Neutrophil (primary cell): ENCODE data around the gene SIN3B.

Experiments
- H3K27ac ChIP-seq: fragments of 200-600 bp; sonication (generic); 2 replicates; pipeline ENCODE4 v1.5.1; 2016; ENCODE audit warnings: mild to moderate bottlenecking, moderate library complexity
- H3K27me3 ChIP-seq: fragments of 200-600 bp; sonication (generic); 2 replicates; pipeline ENCODE4 v1.6.0; 2016; ENCODE audit warnings: mild to moderate bottlenecking
- H3K36me3 ChIP-seq: fragments of 200-600 bp; sonication (generic); 2 replicates; pipeline ENCODE4 v1.5.1; 2017
- H3K4me1 ChIP-seq, 2 experiments: fragments of 200-600 bp in 1 of 2; sonication (generic) in 1 of 2; 1 replicate in 1 of 2; 2 replicates in 1 of 2; pipeline versions ENCODE4 v1.5.1 to v1.6.1; 2013 to 2016; ENCODE audit warnings: low read depth in 1 of 2, low read length in 1 of 2, mild to moderate bottlenecking in 1 of 2, moderate library complexity in 1 of 2; ENCODE audit not compliant: control insufficient read depth in 1 of 2, insufficient read depth in 1 of 2
- H3K4me3 ChIP-seq, 2 experiments: fragments of 200-600 bp in 1 of 2; sonication (generic) in 1 of 2; 1 replicate in 1 of 2; 2 replicates in 1 of 2; pipeline ENCODE4 v1.5.1; 2013 to 2016; ENCODE audit warnings: low read depth in 1 of 2, low read length in 1 of 2, mild to moderate bottlenecking in 1 of 2, moderate library complexity in 1 of 2
- H3K9me3 ChIP-seq: fragments of 200-600 bp; sonication (generic); 2 replicates; pipeline ENCODE4 v1.5.1; 2016
- CTCF ChIP-seq: fragments of 200-600 bp; sonication (generic); IDR thresholded peaks from 2 replicates; pipeline ENCODE4 v1.5.1; 2016; ENCODE audit warnings: antibody characterized with exemption

Gene SIN3B

DNA sequence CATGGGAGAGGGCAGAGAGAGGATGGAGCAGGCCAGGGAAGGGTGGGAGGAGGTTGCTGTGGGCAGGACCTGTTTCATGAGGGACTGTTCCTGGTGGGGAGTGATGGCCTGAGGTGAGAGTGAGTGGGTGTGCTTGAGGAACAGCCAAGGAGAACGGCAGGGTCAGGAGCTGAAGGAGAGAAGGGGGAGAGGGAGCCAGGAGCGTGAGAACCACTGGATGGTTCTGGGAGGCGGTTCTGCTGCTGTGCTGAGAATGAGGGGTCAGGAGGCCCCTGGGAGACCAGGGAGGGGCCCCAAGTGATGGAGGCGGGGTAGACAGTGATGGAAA, 7.8 kb downstream of the SIN3B start:
- H3K27ac ChIP-seq: no peak overlapping the region
- no peaks in the 10 kb centered on the region for H3K9me3 ChIP-seq
- H3K4me3 ChIP-seq: no peak overlapping the region
- H3K4me1 ChIP-seq: peaks cover 9 to 17% of the 10 kb centered on the region in 2 experiments
- peaks cover 95% of the 10 kb centered on the region for H3K36me3 ChIP-seq
- no peak for TF ChIP-seq CTCF
- H3K27me3 ChIP-seq: no peaks in the 10 kb centered on the region

DNA sequence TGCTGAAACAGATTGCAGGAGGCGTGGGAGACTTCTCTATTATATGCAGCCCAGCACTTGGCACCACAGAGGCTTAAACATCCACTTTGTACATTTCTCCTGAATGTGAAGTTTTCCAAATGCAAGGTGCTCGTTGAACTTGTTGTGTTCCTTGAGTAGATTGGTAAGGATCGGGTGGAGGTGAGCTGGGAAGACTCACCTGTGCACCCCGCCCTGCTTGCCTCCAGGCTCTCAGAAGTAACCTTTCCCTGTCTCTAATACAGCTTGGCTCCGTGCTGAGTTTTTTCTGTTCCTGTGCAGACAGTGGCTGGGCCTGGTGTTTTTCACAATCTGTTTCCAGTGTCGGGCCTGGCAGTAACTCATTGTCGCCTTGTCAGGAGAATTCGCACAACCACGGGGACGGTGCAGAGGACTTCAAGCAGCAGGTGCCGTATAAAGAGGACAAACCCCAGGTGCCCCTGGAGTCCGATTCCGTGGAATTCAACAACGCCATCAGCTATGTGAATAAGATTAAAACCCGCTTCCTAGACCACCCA, 12.3 kb downstream of the SIN3B start:
- Histone ChIP-seq H3K4me3 (no peak overlapping the region), H3K9me3 (no peaks in the 10 kb centered on the region), H3K27me3 (no peaks in the 10 kb centered on the region), H3K27ac (no peak overlapping the region), H3K4me1 (peaks cover 0 to 2% of the 10 kb centered on the region in 2 experiments), H3K36me3 (peaks cover 99% of the 10 kb centered on the region)
- no peak for TF ChIP-seq CTCF

DNA sequence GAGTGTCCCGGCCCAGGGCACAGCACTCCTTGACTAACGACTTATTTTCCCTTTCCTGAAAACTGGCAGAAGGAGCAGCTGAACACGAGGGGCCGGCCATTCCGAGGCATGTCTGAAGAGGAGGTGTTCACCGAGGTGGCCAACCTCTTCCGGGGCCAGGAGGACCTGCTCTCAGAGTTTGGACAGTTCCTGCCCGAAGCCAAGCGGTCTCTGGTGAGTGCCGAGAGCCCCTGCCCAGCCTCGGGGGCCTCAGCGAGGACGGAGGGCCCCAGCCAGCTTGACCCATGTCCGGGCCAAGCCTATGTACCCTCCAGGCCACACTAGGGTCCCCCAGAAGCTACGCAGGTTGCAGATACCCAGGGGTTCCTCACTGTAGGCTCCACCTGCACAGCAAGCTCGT, 17.7 kb downstream of the SIN3B start:
- Histone ChIP-seq H3K27me3 (no peaks in the 10 kb centered on the region), H3K4me1 (no peaks in the 10 kb centered on the region), H3K27ac (no peak overlapping the region), H3K4me3 (no peak overlapping the region), H3K9me3 (no peaks in the 10 kb centered on the region), H3K36me3 (peaks cover 100% of the 10 kb centered on the region)
- no peak for TF ChIP-seq CTCF

DNA sequence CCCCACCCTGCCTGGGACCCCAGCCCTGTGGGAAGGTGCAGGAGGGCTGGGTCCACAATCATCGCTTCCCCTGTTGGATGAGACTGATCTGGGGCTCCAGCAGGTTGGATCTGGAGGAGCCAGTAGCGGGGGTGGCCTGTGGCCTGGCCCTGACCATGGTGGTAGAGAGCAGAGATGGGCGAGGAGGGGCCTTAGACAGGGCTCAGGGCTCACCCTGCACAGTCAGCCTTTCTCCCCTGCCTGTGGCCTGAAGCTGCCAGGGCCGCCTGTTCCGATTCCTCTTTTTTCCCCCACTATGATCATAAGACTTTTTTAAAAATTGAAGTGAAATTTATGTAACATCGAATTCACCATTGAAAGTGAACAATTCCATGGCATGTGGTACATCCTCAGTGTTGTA, 18.2 kb downstream of the SIN3B start:
- no peak for TF ChIP-seq CTCF
- Histone ChIP-seq H3K4me1 (no peaks in the 10 kb centered on the region), H3K27ac (no peak overlapping the region), H3K9me3 (no peaks in the 10 kb centered on the region), H3K27me3 (no peaks in the 10 kb centered on the region), H3K36me3 (peaks cover 100% of the 10 kb centered on the region), H3K4me3 (no peak overlapping the region)

DNA sequence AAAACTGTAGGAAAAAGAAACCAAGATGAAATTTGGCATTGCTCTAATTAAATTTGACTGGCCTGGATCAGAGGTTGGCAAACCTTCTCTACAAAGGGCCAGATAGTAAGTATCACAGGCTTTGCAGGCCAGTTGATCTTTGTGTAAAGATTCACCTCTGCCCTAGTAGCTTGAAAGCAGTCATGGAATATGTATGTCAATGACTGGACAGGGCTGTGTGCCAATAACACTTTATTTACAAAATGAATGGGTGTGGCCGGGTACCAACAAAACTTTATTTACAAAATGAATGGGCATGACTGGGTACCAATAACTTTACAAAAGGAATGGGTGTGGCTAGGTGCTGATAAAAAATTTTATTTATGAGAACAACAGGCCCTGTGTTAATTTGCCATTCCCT, 20.0 kb downstream of the SIN3B start:
- no peak overlapping the region for H3K27ac ChIP-seq
- H3K9me3 ChIP-seq: no peaks in the 10 kb centered on the region
- H3K4me1 ChIP-seq: no peaks in the 10 kb centered on the region
- peaks cover 100% of the 10 kb centered on the region for H3K36me3 ChIP-seq
- no peak overlapping the region for H3K4me3 ChIP-seq
- TF ChIP-seq CTCF: no peak
- H3K27me3 ChIP-seq: no peaks in the 10 kb centered on the region

DNA sequence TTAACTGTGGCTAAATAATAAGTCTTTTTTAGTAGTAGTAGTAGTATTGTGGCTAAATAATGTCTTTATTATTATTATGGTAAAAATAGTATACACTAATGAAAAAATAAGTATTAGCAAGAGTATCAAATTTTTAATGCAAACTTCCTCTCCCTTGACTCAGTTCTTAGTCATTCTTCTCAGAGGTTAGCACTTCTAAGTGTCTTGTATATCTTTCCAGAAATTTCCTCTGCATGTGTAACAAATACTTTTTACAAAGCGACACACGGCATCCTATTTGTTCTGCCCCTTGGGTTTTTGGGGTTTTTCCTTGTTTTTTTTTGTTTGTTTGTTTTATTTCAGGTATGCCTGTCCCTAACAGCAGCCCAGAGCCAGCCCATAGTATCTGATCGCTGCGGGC, 20.9 kb downstream of the SIN3B start:
- Histone ChIP-seq H3K36me3 (peaks cover 100% of the 10 kb centered on the region), H3K27me3 (no peaks in the 10 kb centered on the region), H3K4me1 (no peaks in the 10 kb centered on the region), H3K4me3 (no peak overlapping the region), H3K27ac (no peak overlapping the region), H3K9me3 (no peaks in the 10 kb centered on the region)
- no peak for TF ChIP-seq CTCF
